Iris pigment epithelial cell (primary cell): ENCODE results near the gene ISM1.

ENCODE experiments used
- DNase-seq: peaks from one replicate; pipeline ENCODE4 v3.0.0-alpha.2; 2011; ENCODE audit warnings: low read depth

The ISM1 gene

GRCh38 chr20:13283869-13284829, 63.1 kb downstream of the ISM1 start:
- no peak for DNase-seq

GRCh38 chr20:13284830-13285229, 63.8 kb downstream of the ISM1 start:
- no peak for DNase-seq

- no peak for DNase-seq
These were observed 64.3 kb downstream of the ISM1 start for GRCh38 chr20:13285408-13285807.

GRCh38 chr20:13286052-13286451, 65.0 kb downstream of the ISM1 start:
- no peak for DNase-seq

GRCh38 chr20:13286607-13287006, 65.5 kb downstream of the ISM1 start:
- no peak for DNase-seq

GRCh38 chr20:13288357-13288756, 67.3 kb downstream of the ISM1 start:
- no peak for DNase-seq

GRCh38 chr20:13289031-13289430, 68.0 kb downstream of the ISM1 start:
- no peak for DNase-seq

- DNase-seq: no peak
These were observed 69.7 kb downstream of the ISM1 start for GRCh38 chr20:13290724-13291123.

GRCh38 chr20:13291157-13291556, 70.1 kb downstream of the ISM1 start:
- no peak for DNase-seq

GRCh38 chr20:13292201-13292885, 71.3 kb downstream of the ISM1 start:
- no peak for DNase-seq

- no peak for DNase-seq
These were observed 73.4 kb downstream of the ISM1 start for GRCh38 chr20:13294522-13294921.

GRCh38 chr20:13295637-13296036, 74.6 kb downstream of the ISM1 start:
- DNase-seq: no peak

- no peak for DNase-seq
These were observed 75.0 kb downstream of the ISM1 start for GRCh38 chr20:13296070-13296469.

- DNase-seq: no peak
These were observed 76.2 kb downstream of the ISM1 start for GRCh38 chr20:13297147-13297899.

GRCh38 chr20:13298692-13299373, 77.8 kb downstream of the ISM1 start:
- DNase-seq: no peak

- DNase-seq: no peak
These were observed 78.3 kb downstream of the ISM1 start for GRCh38 chr20:13299401-13299800.

GRCh38 chr20:13301596-13301995, 80.5 kb downstream of the ISM1 start:
- no peak for DNase-seq

GRCh38 chr20:13302647-13303450, 81.8 kb downstream of the ISM1 start:
- peak; percentile 12 for DNase-seq

GRCh38 chr20:13305284-13305683, 84.2 kb downstream of the ISM1 start:
- DNase-seq: no peak

GRCh38 chr20:13307562-13308163, 86.6 kb downstream of the ISM1 start:
- no peak for DNase-seq

GRCh38 chr20:13312300-13312699, 91.2 kb downstream of the ISM1 start:
- DNase-seq: no peak
